Upper lobe of left lung (tissue), 4 donors: ENCODE measurements around the gene GRIK3.

Source experiments
- POLR2A ChIP-seq, 4 donors: fragments of 450-650 bp; IDR thresholded peaks; one replicate each; pipeline ENCODE4 v1.5.1; 2016 to 2017; ENCODE audit warnings: antibody characterized with exemption in 4 of 4, mild to moderate bottlenecking in 2 of 4
- POLR2AphosphoS5 ChIP-seq, 2 donors: sonication (generic); formaldehyde crosslinking; IDR thresholded peaks; one replicate each; pipeline ENCODE4 v1.5.1; 2017; ENCODE audit warnings: antibody characterized with exemption in 2 of 2
- TF ChIP-seq, protein P1 (sequence below), 6 experiments: fragments of 450-650 bp in 4 of 6; fragments of 200-600 bp in 2 of 6; sonication (generic) in 2 of 6; IDR thresholded peaks; one replicate each; pipeline ENCODE4 v1.5.1; 2016 to 2019; ENCODE audit warnings: antibody characterized with exemption in 6 of 6

DNA sequence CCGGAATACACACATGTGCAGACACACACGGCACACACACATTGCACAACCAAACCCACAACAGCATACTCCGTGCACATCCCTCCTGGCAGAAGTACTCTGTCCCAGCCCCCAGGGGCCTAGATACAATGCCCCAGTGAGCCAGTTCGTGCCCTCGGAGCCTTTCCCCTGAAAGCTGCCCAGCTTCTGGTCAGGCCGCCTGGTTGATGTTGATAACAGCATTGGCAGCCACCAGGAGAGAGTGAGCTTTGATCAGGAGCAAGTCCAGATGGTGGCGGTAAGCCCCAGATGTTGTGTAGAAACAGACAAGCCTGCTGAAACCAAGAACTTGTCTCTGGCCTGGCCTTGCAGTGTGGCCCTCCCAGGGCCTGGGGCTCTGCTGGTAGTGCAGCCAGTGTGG is 109.1 kb downstream of the GRIK3 start:
- TF ChIP-seq, protein P1, sequence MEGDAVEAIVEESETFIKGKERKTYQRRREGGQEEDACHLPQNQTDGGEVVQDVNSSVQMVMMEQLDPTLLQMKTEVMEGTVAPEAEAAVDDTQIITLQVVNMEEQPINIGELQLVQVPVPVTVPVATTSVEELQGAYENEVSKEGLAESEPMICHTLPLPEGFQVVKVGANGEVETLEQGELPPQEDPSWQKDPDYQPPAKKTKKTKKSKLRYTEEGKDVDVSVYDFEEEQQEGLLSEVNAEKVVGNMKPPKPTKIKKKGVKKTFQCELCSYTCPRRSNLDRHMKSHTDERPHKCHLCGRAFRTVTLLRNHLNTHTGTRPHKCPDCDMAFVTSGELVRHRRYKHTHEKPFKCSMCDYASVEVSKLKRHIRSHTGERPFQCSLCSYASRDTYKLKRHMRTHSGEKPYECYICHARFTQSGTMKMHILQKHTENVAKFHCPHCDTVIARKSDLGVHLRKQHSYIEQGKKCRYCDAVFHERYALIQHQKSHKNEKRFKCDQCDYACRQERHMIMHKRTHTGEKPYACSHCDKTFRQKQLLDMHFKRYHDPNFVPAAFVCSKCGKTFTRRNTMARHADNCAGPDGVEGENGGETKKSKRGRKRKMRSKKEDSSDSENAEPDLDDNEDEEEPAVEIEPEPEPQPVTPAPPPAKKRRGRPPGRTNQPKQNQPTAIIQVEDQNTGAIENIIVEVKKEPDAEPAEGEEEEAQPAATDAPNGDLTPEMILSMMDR (IDR thresholded peaks at IDR 0.05): no peak
- TF ChIP-seq POLR2A (IDR thresholded peaks at IDR 0.05) (no peak), POLR2AphosphoS5 (IDR thresholded peaks at IDR 0.05) (no peak)
